IMR-90 (cell line): ENCODE results near the gene GAS7. TPM values are rescaled to one million over a fixed set of nuclear protein-coding genes. Genes with fewer than 3 reads are reported as not detected.

Source experiments
- ATAC-seq: fragments of 200-7000 bp; cut with Tn5 transposase; 2 replicates; pipeline ENCODE4 v1.9.1; 2020; ENCODE audit warnings: low read depth, mild to moderate bottlenecking, moderate library complexity
- BruUV-seq: library from RNA; stranded (reverse); fragments of 400-500 nt; replicated peaks from 2 replicates; lab custom pipeline; 2021; lab: Mats Ljungman, UMichigan
- CTCF ChIA-PET: fragments of 300-600 bp; formaldehyde crosslinking; extraction: SDS; loops from one replicate; lab custom pipeline; 2021; ENCODE audit warnings: antibody characterized with exemption; lab: Yijun Ruan, JAX
- POLR2A ChIA-PET: fragments of 300-600 bp; sonication (Branson Sonifier 250); formaldehyde crosslinking; loops from one replicate; lab custom pipeline; 2022; ENCODE audit warnings: antibody characterized with exemption; ENCODE audit not compliant: unreplicated experiment; lab: Charles Lee
- DNase-seq: peaks from one replicate; pipeline ENCODE4 v3.0.0; 2013
- H2AFZ ChIP-seq: replicated peaks from 2 replicates; pipeline ENCODE3; 2013; ENCODE audit warnings: low read length, mild to moderate bottlenecking; ENCODE audit not compliant: poor library complexity
- H2AK5ac ChIP-seq: 2 replicates; pipeline ENCODE4 v1.6.1; 2013; ENCODE audit warnings: low read depth, low read length, inconsistent platforms
- H2AK9ac ChIP-seq: replicated peaks from 2 replicates; pipeline ENCODE3; 2013; ENCODE audit warnings: mild to moderate bottlenecking, low read depth, low read length, moderate library complexity; ENCODE audit not compliant: poor library complexity
- H2BK120ac ChIP-seq: 2 replicates; pipeline ENCODE4 v1.6.1; 2013; ENCODE audit warnings: low read depth, low read length, inconsistent platforms
- H2BK15ac ChIP-seq: 3 replicates; pipeline ENCODE4 v1.6.1; 2013; ENCODE audit warnings: low read depth, low read length, inconsistent platforms
- H2BK20ac ChIP-seq: 2 replicates; pipeline ENCODE4 v1.6.1; 2013; ENCODE audit warnings: low read depth, mild to moderate bottlenecking, inconsistent platforms, low read length, moderate library complexity
- H2BK5ac ChIP-seq: 2 replicates; pipeline ENCODE4 v1.6.1; 2013; ENCODE audit warnings: mild to moderate bottlenecking, low read depth, low read length, inconsistent platforms; ENCODE audit not compliant: poor library complexity, severe bottlenecking
- H3K14ac ChIP-seq: replicated peaks from 2 replicates; pipeline ENCODE4 v1.6.1; 2013; ENCODE audit warnings: low read depth, low read length, inconsistent platforms
- H3K18ac ChIP-seq: 2 replicates; pipeline ENCODE4 v1.6.1; 2013; ENCODE audit warnings: low read depth, low read length, control low read depth
- H3K23ac ChIP-seq: 2 replicates; pipeline ENCODE4 v1.6.1; 2013; ENCODE audit warnings: low read depth, low read length, inconsistent platforms
- H3K27ac ChIP-seq: 2 replicates; pipeline ENCODE4 v1.5.1; 2013; ENCODE audit warnings: mild to moderate bottlenecking, control low read depth, low read length; ENCODE audit not compliant: insufficient read depth
- H3K27me3 ChIP-seq: 2 replicates; pipeline ENCODE4 v1.6.1; 2013; ENCODE audit warnings: low read length; ENCODE audit not compliant: control insufficient read depth, insufficient read depth
- H3K36me3 ChIP-seq: 2 replicates; pipeline ENCODE4 v1.6.1; 2013; ENCODE audit warnings: low read length, mixed read lengths; ENCODE audit not compliant: control insufficient read depth, insufficient read depth
- H3K4ac ChIP-seq: 2 replicates; pipeline ENCODE4 v1.6.1; 2013; ENCODE audit warnings: low read depth, low read length, inconsistent platforms
- H3K4me1 ChIP-seq: 2 replicates; pipeline ENCODE4 v1.6.1; 2013; ENCODE audit warnings: low read length, mixed read lengths; ENCODE audit not compliant: control insufficient read depth, insufficient read depth
- H3K4me2 ChIP-seq: 2 replicates; pipeline ENCODE4 v1.6.1; 2013; ENCODE audit warnings: low read depth, mild to moderate bottlenecking, control low read depth, low read length, moderate library complexity
- H3K4me3 ChIP-seq: 2 replicates; pipeline ENCODE4 v1.5.1; 2013; ENCODE audit warnings: low read depth, mild to moderate bottlenecking, control low read depth, low read length, moderate library complexity; ENCODE audit not compliant: insufficient read depth
- H3K56ac ChIP-seq: 2 replicates; pipeline ENCODE4 v1.6.1; 2013; ENCODE audit warnings: low read length, inconsistent platforms; ENCODE audit not compliant: insufficient read depth; ENCODE audit errors: extremely low read depth
- H3K79me1 ChIP-seq, 2 experiments: 2 replicates each; pipeline ENCODE4 v1.6.1; 2013; ENCODE audit warnings: low read length in 2 of 2, inconsistent platforms in 1 of 2, low read depth in 1 of 2
- H3K9ac ChIP-seq: 2 replicates; pipeline ENCODE4 v1.6.1; 2013; ENCODE audit warnings: low read depth, low read length, control low read depth
- H3K9me1 ChIP-seq: 2 replicates; pipeline ENCODE4 v1.6.1; 2013; ENCODE audit warnings: low read length, inconsistent platforms; ENCODE audit not compliant: insufficient read depth
- H3K9me3 ChIP-seq: 2 replicates; pipeline ENCODE4 v1.6.1; 2013; ENCODE audit warnings: low read length; ENCODE audit not compliant: control insufficient read depth, insufficient read depth
- H4K20me1 ChIP-seq: 2 replicates; pipeline ENCODE4 v1.6.1; 2013; ENCODE audit warnings: low read length, inconsistent platforms; ENCODE audit not compliant: insufficient read depth
- H4K5ac ChIP-seq: 2 replicates; pipeline ENCODE4 v1.6.1; 2013; ENCODE audit warnings: mild to moderate bottlenecking, low read depth, low read length, control low read depth
- H4K8ac ChIP-seq, 2 experiments: 2 replicates each; pipeline ENCODE4 v1.6.1; 2013; ENCODE audit warnings: low read depth in 2 of 2, low read length in 2 of 2, control low read depth in 1 of 2, inconsistent platforms in 1 of 2
- H4K91ac ChIP-seq: 2 replicates; pipeline ENCODE4 v1.6.1; 2013; ENCODE audit warnings: low read depth, low read length, inconsistent platforms; ENCODE audit not compliant: insufficient read depth
- CHD1 ChIP-seq: IDR thresholded peaks from 2 replicates; pipeline ENCODE4 v1.6.1; 2012; ENCODE audit warnings: low read depth, low read length, improper control_type of control experiment
- FOS ChIP-seq: fragments of 150-350 bp; IDR thresholded peaks from 2 replicates; pipeline ENCODE4 v1.6.1; 2016; ENCODE audit warnings: low read depth, low read length
- MAFK ChIP-seq: IDR thresholded peaks from 2 replicates; pipeline ENCODE4 v1.6.1; 2012; ENCODE audit warnings: low read depth, low read length, improper control_type of control experiment
- NFE2L2 ChIP-seq: fragments of 150-350 bp; IDR thresholded peaks from 2 replicates; pipeline ENCODE4 v1.6.1; 2016; ENCODE audit warnings: low read depth, mild to moderate bottlenecking, low read length
- POLR2A ChIP-seq: IDR thresholded peaks from 2 replicates; pipeline ENCODE4 v1.6.1; 2012; ENCODE audit warnings: mild to moderate bottlenecking, low read depth, low read length
- WGBS, 2 experiments: methylation state at CpG; one replicate each; pipeline versions ENCODE4 v1.1.5 to v1.1.7; 2013; ENCODE audit warnings: missing lambda C conversion rate in 2 of 2; ENCODE audit not compliant: insufficient read length in 1 of 2; ENCODE audit errors: extremely low coverage in 2 of 2; 5-methylcytosine and 5-hydroxymethylcytosine counted together
- dilution Hi-C: fragments of 300-500 bp; cut with HindIII; formaldehyde crosslinking; loops from one replicate; pipeline ENCODE4 v1.14.3; 2018; ENCODE audit warnings: low sequenced_read_pairs; ENCODE audit not compliant: unreplicated experiment
- in situ Hi-C: fragments of 300-500 bp; cut with MboI; formaldehyde crosslinking; loops from 3 replicates; pipeline ENCODE4 v1.14.3; 2019; ENCODE audit warnings: low sequenced_read_pairs, inconsistent platforms, mixed read lengths
- intact Hi-C: fragments of 100-400 bp; cut with micrococcal nuclease; formaldehyde crosslinking; loops from 2 replicates; pipeline ENCODE4 v1.10.0; 2022
- polyA plus RNA-seq, 3 experiments: library from polyadenylated mRNA; depleted of rRNA; stranded (reverse); fragments of >200 nt; gene quantifications; 2 replicates each; pipeline ENCODE4 v1.2.3, GENCODE V29; 2012; ENCODE audit warnings: low replicate concordance in 1 of 3
- total RNA-seq: library from RNA; depleted of rRNA; stranded (reverse); fragments of >200 nt; gene quantifications from 2 replicates; pipeline ENCODE4 v1.2.3, GENCODE V29; 2012
- TF ChIP-seq, protein P1 (sequence below): conservative IDR thresholded peaks from 2 replicates; pipeline ENCODE4 v1.5.1; 2012; ENCODE audit warnings: mild to moderate bottlenecking, low read depth, low read length, improper control_type of control experiment

The GAS7 gene
- total and polyA plus RNA-seq, 2 of the 4 experiments (the other 2 are of a cell fraction), result 4.6 to 5.0 TPM

DNA sequence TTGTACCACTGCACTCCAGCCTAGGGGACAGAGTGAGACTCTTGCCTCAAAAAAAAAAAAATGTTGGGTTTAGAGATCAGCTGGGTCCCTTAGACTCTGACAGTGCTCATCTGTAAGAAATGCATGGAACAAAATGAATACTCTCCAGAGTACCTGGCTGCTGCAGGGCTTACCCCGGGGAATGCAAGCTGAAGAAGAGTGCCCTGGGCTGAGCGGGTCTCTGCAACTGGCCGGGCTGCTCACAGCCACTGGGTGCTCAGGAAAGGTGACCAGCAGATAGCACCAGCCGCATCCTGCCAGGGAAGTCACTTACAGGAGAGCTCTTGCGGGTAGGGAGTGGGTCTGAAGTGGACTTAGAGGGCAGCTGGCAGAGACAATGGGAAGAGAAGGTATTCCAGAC lies 82.1 kb downstream of the GAS7 start:
- 100% methylated on average over 3 of the region's 5 CpGs; no CpG with 5 or more reads in 1 of the 2 experiments for WGBS, 2 experiments
- Histone ChIP-seq H2BK15ac (peak overlapping the region; percentile 47; the same call in 1 of the 3 replicates), H4K5ac (no peak overlapping the region), H2BK120ac (0 out of 2 replicates have a peak overlapping the region, but pooled peaks have one; percentile 77), H3K56ac (no peak overlapping the region), H3K9ac (no peak overlapping the region), H3K4me2 (no peak overlapping the region), H3K23ac (no peak overlapping the region), H3K14ac (no peak overlapping the region), H3K36me3 (no peaks in the 10 kb centered on the region), H4K20me1 (no peaks in the 10 kb centered on the region), H3K79me1 (peaks cover 0 to 4% of the 10 kb centered on the region in 2 experiments; a peak in 1 of 4 replicates), H4K8ac (no peak overlapping the region; a peak in 1 of 4 replicates), H2BK20ac (peak overlapping the region; percentile 20), H3K18ac (no peak overlapping the region), H4K91ac (peak overlapping the region; percentile 22; the same call in 1 of the 2 replicates), H2AFZ (no peak overlapping the region), H3K27me3 (no peaks in the 10 kb centered on the region), H3K4ac (peak overlapping the region; percentile 1; the same call in 1 of the 2 replicates), H2AK9ac (no peak overlapping the region), H3K9me3 (no peaks in the 10 kb centered on the region; the same call in 1 of the 2 replicates), H2BK5ac (no peak overlapping the region), H3K27ac (no peak overlapping the region), H3K4me1 (peaks cover 25% of the 10 kb centered on the region), H2AK5ac (peak overlapping the region; percentile 88; the same call in 1 of the 2 replicates), H3K9me1 (peaks cover 11% of the 10 kb centered on the region), H3K4me3 (no peak overlapping the region)
- POLR2A ChIA-PET, result no interaction called here
- in situ Hi-C loops (no loop called here), intact Hi-C loops (no loop called here), dilution Hi-C loops (no loop called here)
- CTCF ChIA-PET, result interaction anchor here (1.1 kb wide), 1 partner anchor 498 kb away, joined by 3 read pairs; no protein-coding TSS in a partner anchor
- TF ChIP-seq FOS (no peak), NFE2L2 (no peak), POLR2A (no peak), CHD1 (no peak), MAFK (no peak)
- TF ChIP-seq, protein P1, sequence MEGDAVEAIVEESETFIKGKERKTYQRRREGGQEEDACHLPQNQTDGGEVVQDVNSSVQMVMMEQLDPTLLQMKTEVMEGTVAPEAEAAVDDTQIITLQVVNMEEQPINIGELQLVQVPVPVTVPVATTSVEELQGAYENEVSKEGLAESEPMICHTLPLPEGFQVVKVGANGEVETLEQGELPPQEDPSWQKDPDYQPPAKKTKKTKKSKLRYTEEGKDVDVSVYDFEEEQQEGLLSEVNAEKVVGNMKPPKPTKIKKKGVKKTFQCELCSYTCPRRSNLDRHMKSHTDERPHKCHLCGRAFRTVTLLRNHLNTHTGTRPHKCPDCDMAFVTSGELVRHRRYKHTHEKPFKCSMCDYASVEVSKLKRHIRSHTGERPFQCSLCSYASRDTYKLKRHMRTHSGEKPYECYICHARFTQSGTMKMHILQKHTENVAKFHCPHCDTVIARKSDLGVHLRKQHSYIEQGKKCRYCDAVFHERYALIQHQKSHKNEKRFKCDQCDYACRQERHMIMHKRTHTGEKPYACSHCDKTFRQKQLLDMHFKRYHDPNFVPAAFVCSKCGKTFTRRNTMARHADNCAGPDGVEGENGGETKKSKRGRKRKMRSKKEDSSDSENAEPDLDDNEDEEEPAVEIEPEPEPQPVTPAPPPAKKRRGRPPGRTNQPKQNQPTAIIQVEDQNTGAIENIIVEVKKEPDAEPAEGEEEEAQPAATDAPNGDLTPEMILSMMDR, result no peak
- ATAC-seq (no peak), DNase-seq (no peak)
- no TSS peak for BruUV-seq
